DND-41 (cell line): Measurements from ENCODE around the gene DCANP1.

ENCODE experiments used
- ATAC-seq: fragments of 200-7000 bp; cut with Tn5 transposase; 3 replicates; pipeline ENCODE4 v1.9.1; 2021; ENCODE audit warnings: low read depth; ENCODE audit not compliant: insufficient read depth
- DNase-seq: peaks from one replicate; pipeline ENCODE4 v3.0.0-alpha.2; 2020
- H2AFZ ChIP-seq: 2 replicates; pipeline ENCODE4 v1.6.0; 2012; ENCODE audit warnings: low read depth, low read length
- H3K27ac ChIP-seq: 2 replicates; pipeline ENCODE4 v1.5.1; 2012; ENCODE audit warnings: low read length, inconsistent platforms
- H3K27me3 ChIP-seq: fragments of 200-600 bp; sonication (generic); 2 replicates; pipeline ENCODE4 v1.6.0; 2012; ENCODE audit warnings: low read length, mild to moderate bottlenecking, inconsistent platforms; ENCODE audit not compliant: insufficient read depth, poor library complexity
- H3K36me3 ChIP-seq: 2 replicates; pipeline ENCODE4 v1.5.1; 2012; ENCODE audit warnings: low read length, inconsistent platforms; ENCODE audit not compliant: insufficient read depth
- H3K4me1 ChIP-seq: 2 replicates; pipeline ENCODE4 v1.5.1; 2012; ENCODE audit warnings: mild to moderate bottlenecking, low read length; ENCODE audit not compliant: insufficient read depth
- H3K4me2 ChIP-seq: 2 replicates; pipeline ENCODE4 v1.6.0; 2012; ENCODE audit warnings: mild to moderate bottlenecking, moderate library complexity, low read length, inconsistent platforms; ENCODE audit not compliant: insufficient read depth
- H3K4me3 ChIP-seq, 2 experiments: fragments of 200-600 bp in 1 of 2; shearing (Covaris generic) in 1 of 2; 2 replicates each; pipeline ENCODE4 v1.5.1; 2012 to 2016; ENCODE audit warnings: inconsistent platforms in 2 of 2, low read length in 2 of 2, mild to moderate bottlenecking in 2 of 2, low read depth in 1 of 2, moderate library complexity in 1 of 2
- H3K79me2 ChIP-seq: 2 replicates; pipeline ENCODE4 v1.6.0; 2012; ENCODE audit warnings: low read length, inconsistent platforms; ENCODE audit not compliant: insufficient read depth
- H3K9ac ChIP-seq: 2 replicates; pipeline ENCODE4 v1.6.0; 2012; ENCODE audit warnings: low read depth, mild to moderate bottlenecking, inconsistent platforms, low read length, moderate library complexity
- H3K9me3 ChIP-seq: 2 replicates; pipeline ENCODE4 v1.5.1; 2012; ENCODE audit warnings: low read length, moderate library complexity, mild to moderate bottlenecking, inconsistent platforms; ENCODE audit not compliant: insufficient read depth, severe bottlenecking
- H4K20me1 ChIP-seq: 2 replicates; pipeline ENCODE4 v1.6.0; 2012; ENCODE audit warnings: low read length; ENCODE audit not compliant: insufficient read depth
- EZH2 ChIP-seq: IDR thresholded peaks from 3 replicates; pipeline ENCODE4 v1.6.1; 2012; ENCODE audit warnings: borderline replicate concordance, low read depth, mild to moderate bottlenecking, moderate library complexity, low read length, inconsistent platforms; ENCODE audit not compliant: severe bottlenecking
- TF ChIP-seq, protein P1 (sequence below): IDR thresholded peaks from 2 replicates; pipeline ENCODE4 v1.5.1; 2012; ENCODE audit warnings: borderline replicate concordance, low read length, moderate library complexity, mild to moderate bottlenecking; ENCODE audit not compliant: poor library complexity, severe bottlenecking; ENCODE audit errors: extremely low read depth

DCANP1 gene

DNA sequence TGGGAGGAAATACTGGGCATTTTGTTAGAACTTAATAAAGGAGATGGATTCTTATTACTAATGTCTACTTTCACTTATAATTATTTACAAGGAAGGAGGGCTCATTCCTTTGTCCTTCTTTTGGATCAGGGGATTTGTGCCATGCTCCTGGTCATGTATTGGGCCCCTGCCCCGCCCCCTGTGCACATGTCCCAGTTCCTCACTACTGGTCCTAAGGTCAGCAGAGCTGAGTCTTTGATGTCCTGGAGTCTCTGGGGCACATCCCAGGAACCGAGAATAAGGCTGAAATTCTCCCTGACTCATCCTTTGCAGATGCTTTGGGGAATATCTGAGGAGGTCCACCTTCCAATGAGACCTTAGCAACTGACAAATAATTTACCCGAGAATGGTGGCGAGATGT lies 24.6 kb upstream of the DCANP1 start:
- peaks cover 54% of the 10 kb centered on the region for H3K27me3 ChIP-seq
- no peak overlapping the region for H3K27ac ChIP-seq
- no peak overlapping the region for H3K9ac ChIP-seq
- no peaks in the 10 kb centered on the region for H3K36me3 ChIP-seq
- no peaks in the 10 kb centered on the region for H3K79me2 ChIP-seq
- TF ChIP-seq, protein P1, sequence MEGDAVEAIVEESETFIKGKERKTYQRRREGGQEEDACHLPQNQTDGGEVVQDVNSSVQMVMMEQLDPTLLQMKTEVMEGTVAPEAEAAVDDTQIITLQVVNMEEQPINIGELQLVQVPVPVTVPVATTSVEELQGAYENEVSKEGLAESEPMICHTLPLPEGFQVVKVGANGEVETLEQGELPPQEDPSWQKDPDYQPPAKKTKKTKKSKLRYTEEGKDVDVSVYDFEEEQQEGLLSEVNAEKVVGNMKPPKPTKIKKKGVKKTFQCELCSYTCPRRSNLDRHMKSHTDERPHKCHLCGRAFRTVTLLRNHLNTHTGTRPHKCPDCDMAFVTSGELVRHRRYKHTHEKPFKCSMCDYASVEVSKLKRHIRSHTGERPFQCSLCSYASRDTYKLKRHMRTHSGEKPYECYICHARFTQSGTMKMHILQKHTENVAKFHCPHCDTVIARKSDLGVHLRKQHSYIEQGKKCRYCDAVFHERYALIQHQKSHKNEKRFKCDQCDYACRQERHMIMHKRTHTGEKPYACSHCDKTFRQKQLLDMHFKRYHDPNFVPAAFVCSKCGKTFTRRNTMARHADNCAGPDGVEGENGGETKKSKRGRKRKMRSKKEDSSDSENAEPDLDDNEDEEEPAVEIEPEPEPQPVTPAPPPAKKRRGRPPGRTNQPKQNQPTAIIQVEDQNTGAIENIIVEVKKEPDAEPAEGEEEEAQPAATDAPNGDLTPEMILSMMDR, result no peak
- no peak for TF ChIP-seq EZH2
- no peaks in the 10 kb centered on the region for H3K4me1 ChIP-seq
- ATAC-seq, result no peak
- no peaks in the 10 kb centered on the region for H3K9me3 ChIP-seq
- DNase-seq, result no peak
- H3K4me3 ChIP-seq, result no peak overlapping the region
- H2AFZ ChIP-seq, result no peak overlapping the region
- H4K20me1 ChIP-seq, result no peaks in the 10 kb centered on the region
- no peak overlapping the region for H3K4me2 ChIP-seq

DNA sequence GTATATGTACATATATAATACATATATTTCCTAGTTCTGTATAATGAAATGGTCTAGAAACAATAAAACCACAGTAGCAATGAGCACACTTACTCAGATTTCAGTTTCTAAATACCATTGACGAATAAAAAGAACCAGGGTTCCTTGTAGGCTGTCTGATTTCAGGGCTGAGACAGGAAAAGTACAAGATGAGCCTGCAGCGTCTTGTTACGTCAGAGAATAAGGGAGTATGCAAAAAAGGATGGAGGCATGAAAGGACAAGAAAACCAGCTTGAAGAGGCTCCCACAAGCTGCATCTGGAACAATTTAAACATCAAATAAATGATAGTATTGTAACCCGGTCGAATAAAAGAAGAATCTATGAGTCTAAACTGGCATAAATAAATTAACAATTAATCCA lies 22.8 kb upstream of the DCANP1 start:
- H4K20me1 ChIP-seq, result no peaks in the 10 kb centered on the region
- H2AFZ ChIP-seq, result no peak overlapping the region
- H3K4me3 ChIP-seq, result no peak overlapping the region
- no peak for TF ChIP-seq EZH2
- TF ChIP-seq, protein P1, result no peak
- ATAC-seq (no peak), DNase-seq (no peak)
- no peaks in the 10 kb centered on the region for H3K9me3 ChIP-seq
- H3K4me1 ChIP-seq, result 0 out of 2 replicates have a peak, but pooled peaks cover 2% of the 10 kb centered on the region
- H3K36me3 ChIP-seq, result no peaks in the 10 kb centered on the region
- no peaks in the 10 kb centered on the region for H3K79me2 ChIP-seq
- H3K9ac ChIP-seq, result no peak overlapping the region
- H3K27me3 ChIP-seq, result peaks cover 54% of the 10 kb centered on the region
- H3K4me2 ChIP-seq, result no peak overlapping the region
- H3K27ac ChIP-seq, result no peak overlapping the region

DNA sequence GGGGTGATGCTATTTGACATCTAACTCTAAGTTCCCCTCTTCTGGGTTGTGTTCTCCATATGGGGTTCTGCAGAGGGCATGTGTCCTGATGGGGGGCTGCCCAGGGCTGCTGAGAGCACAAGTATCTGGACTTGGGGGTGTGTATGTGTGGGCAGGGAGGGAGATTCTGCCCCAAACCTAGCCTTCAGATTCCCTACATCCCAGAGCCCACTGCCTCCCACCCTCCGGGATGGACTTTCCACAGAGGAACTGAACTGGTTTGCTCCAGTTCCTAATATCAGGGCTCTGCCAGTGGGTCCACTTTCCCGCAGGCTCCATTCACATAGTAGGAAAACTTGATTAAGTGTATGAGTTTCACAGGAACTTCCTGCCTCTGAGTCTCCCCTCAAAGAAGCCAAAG lies 21.4 kb upstream of the DCANP1 start:
- H3K27ac ChIP-seq, result no peak overlapping the region
- H3K79me2 ChIP-seq, result no peaks in the 10 kb centered on the region
- no peak for TF ChIP-seq EZH2
- TF ChIP-seq, protein P1, result no peak
- H3K4me3 ChIP-seq, result no peak overlapping the region
- H3K9ac ChIP-seq, result no peak overlapping the region
- H3K4me1 ChIP-seq, result 0 out of 2 replicates have a peak, but pooled peaks cover 2% of the 10 kb centered on the region
- DNase-seq, result no peak
- no peaks in the 10 kb centered on the region for H4K20me1 ChIP-seq
- no peaks in the 10 kb centered on the region for H3K36me3 ChIP-seq
- H3K27me3 ChIP-seq, result peaks cover 46% of the 10 kb centered on the region
- H3K9me3 ChIP-seq, result no peaks in the 10 kb centered on the region
- H3K4me2 ChIP-seq, result no peak overlapping the region
- H2AFZ ChIP-seq, result no peak overlapping the region
- ATAC-seq, result no peak
